Natural killer cell (primary cell): ENCODE results near the gene TRIM31. TPM values are rescaled to one million over a fixed set of nuclear protein-coding genes. Genes with fewer than 3 reads are reported as not detected.

ENCODE experiments used
- ATAC-seq, 3 donors: fragments of 150-1000 bp in 2 of 3; fragments of 200-7000 bp in 1 of 3; cut with Tn5 transposase; 1 replicate in 1 of 3; 2 replicates in 2 of 3; pipeline ENCODE4 v1.10.0; 2021; ENCODE audit warnings: mild to moderate bottlenecking in 2 of 3, moderate library complexity in 2 of 3
- DNase-seq, 2 donors: peaks; one replicate each; pipeline versions ENCODE4 v3.0.0 to v3.0.0-alpha.2; 2013 to 2021; ENCODE audit warnings: mixed read lengths in 1 of 2
- H3K27ac ChIP-seq: one replicate; pipeline ENCODE4 v1.5.1; 2013; ENCODE audit warnings: mild to moderate bottlenecking, low read length
- H3K27me3 ChIP-seq: one replicate; pipeline ENCODE4 v1.6.1; 2013; ENCODE audit warnings: low read length; ENCODE audit not compliant: control insufficient read depth, insufficient read depth
- H3K36me3 ChIP-seq: one replicate; pipeline ENCODE4 v1.6.1; 2013; ENCODE audit warnings: low read length; ENCODE audit not compliant: control insufficient read depth, insufficient read depth
- H3K4me1 ChIP-seq: one replicate; pipeline ENCODE4 v1.6.1; 2013; ENCODE audit warnings: low read length; ENCODE audit not compliant: control insufficient read depth, insufficient read depth
- H3K4me3 ChIP-seq: one replicate; pipeline ENCODE4 v1.5.1; 2013; ENCODE audit warnings: low read length
- H3K9me3 ChIP-seq: one replicate; pipeline ENCODE4 v1.6.1; 2013; ENCODE audit warnings: low read length; ENCODE audit not compliant: control insufficient read depth, insufficient read depth
- H3K27ac Mint-ChIP-seq, 2 donors: one replicate each; pipeline ENCODE4 v1.8.0; 2022; ENCODE audit warnings: mild to moderate bottlenecking in 2 of 2, mixed read lengths in 2 of 2, moderate library complexity in 1 of 2
- H3K27me3 Mint-ChIP-seq, 2 donors: one replicate each; pipeline ENCODE4 v1.8.0; 2022; ENCODE audit warnings: low read depth in 2 of 2, mixed read lengths in 2 of 2
- H3K36me3 Mint-ChIP-seq: one replicate; pipeline ENCODE4 v1.8.0; 2022; ENCODE audit warnings: mixed read lengths
- H3K4me1 Mint-ChIP-seq, 2 donors: one replicate each; pipeline ENCODE4 v1.8.0; 2022; ENCODE audit warnings: mixed read lengths in 2 of 2
- H3K4me3 Mint-ChIP-seq: one replicate; pipeline ENCODE4 v1.8.0; 2022; ENCODE audit warnings: mild to moderate bottlenecking, moderate library complexity, mixed read lengths
- H3K9me3 Mint-ChIP-seq, 2 donors: one replicate each; pipeline ENCODE4 v1.8.0; 2022; ENCODE audit warnings: mixed read lengths in 2 of 2
- WGBS: methylation state at CpG from one replicate; pipeline ENCODE4 v1.1.7; 2013; ENCODE audit warnings: missing lambda C conversion rate; ENCODE audit not compliant: insufficient coverage; 5-methylcytosine and 5-hydroxymethylcytosine counted together
- intact Hi-C: fragments of 100-400 bp; cut with micrococcal nuclease; formaldehyde crosslinking; loops from one replicate; pipeline ENCODE4 v1.14.2; 2022
- total RNA-seq, 4 donors: library from RNA; stranded (reverse); fragments of 120-200 nt in 1 of 4; gene quantifications; one replicate each; pipeline versions ENCODE4 v1.2.3 to v1.2.4, GENCODE V29; 2013 to 2022
- TF ChIP-seq, protein P1 (sequence below): fragments of 200-600 bp; IDR thresholded peaks from one replicate; pipeline ENCODE4 v1.8.0; 2022; ENCODE audit warnings: antibody characterized with exemption

TRIM31 gene
- total RNA-seq, 3 donors from 2014 or later (not counting 1 experiment from before 2014, with no cell fraction given) = not detected

- Mint-ChIP-seq H3K9me3 (no peaks in the 10 kb centered on the region), H3K27ac (no peak overlapping the region), H3K36me3 (no peaks in the 10 kb centered on the region), H3K4me3 (no peak overlapping the region), H3K4me1 (no peaks in the 10 kb centered on the region), H3K27me3 (peaks cover 38 to 65% of the 10 kb centered on the region in 2 donors)
- H3K27me3 ChIP-seq = peaks cover 7% of the 10 kb centered on the region
- no peak overlapping the region for H3K4me3 ChIP-seq
- H3K27ac ChIP-seq = no peak overlapping the region
- no peaks in the 10 kb centered on the region for H3K9me3 ChIP-seq
- WGBS = 74% methylated on average over 10 of the region's 10 CpGs
- H3K36me3 ChIP-seq = no peaks in the 10 kb centered on the region
- TF ChIP-seq, protein P1, sequence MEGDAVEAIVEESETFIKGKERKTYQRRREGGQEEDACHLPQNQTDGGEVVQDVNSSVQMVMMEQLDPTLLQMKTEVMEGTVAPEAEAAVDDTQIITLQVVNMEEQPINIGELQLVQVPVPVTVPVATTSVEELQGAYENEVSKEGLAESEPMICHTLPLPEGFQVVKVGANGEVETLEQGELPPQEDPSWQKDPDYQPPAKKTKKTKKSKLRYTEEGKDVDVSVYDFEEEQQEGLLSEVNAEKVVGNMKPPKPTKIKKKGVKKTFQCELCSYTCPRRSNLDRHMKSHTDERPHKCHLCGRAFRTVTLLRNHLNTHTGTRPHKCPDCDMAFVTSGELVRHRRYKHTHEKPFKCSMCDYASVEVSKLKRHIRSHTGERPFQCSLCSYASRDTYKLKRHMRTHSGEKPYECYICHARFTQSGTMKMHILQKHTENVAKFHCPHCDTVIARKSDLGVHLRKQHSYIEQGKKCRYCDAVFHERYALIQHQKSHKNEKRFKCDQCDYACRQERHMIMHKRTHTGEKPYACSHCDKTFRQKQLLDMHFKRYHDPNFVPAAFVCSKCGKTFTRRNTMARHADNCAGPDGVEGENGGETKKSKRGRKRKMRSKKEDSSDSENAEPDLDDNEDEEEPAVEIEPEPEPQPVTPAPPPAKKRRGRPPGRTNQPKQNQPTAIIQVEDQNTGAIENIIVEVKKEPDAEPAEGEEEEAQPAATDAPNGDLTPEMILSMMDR = no peak
- intact Hi-C loops = no loop called here
- DNase-seq (no peak), ATAC-seq (no peak)
- no peaks in the 10 kb centered on the region for H3K4me1 ChIP-seq
These were observed 392 bp downstream of the TRIM31 start for GRCh38 chr6:30112402-30112994.

- Mint-ChIP-seq H3K4me1 (no peaks in the 10 kb centered on the region), H3K9me3 (no peaks in the 10 kb centered on the region), H3K27me3 (peaks cover 43 to 67% of the 10 kb centered on the region in 2 donors), H3K36me3 (no peaks in the 10 kb centered on the region), H3K4me3 (no peak overlapping the region), H3K27ac (no peak overlapping the region)
- H3K4me3 ChIP-seq = no peak overlapping the region
- 57% methylated on average over 27 of the region's 27 CpGs for WGBS
- H3K9me3 ChIP-seq = no peaks in the 10 kb centered on the region
- H3K27ac ChIP-seq = no peak overlapping the region
- H3K4me1 ChIP-seq = no peaks in the 10 kb centered on the region
- intact Hi-C loops = no loop called here
- no peak for DNase-seq
- no peak for ATAC-seq
- TF ChIP-seq, protein P1 = no peak
- H3K27me3 ChIP-seq = peaks cover 7% of the 10 kb centered on the region
- H3K36me3 ChIP-seq = no peaks in the 10 kb centered on the region
These were observed 1.5 kb downstream of the TRIM31 start for GRCh38 chr6:30111266-30111856.

DNA sequence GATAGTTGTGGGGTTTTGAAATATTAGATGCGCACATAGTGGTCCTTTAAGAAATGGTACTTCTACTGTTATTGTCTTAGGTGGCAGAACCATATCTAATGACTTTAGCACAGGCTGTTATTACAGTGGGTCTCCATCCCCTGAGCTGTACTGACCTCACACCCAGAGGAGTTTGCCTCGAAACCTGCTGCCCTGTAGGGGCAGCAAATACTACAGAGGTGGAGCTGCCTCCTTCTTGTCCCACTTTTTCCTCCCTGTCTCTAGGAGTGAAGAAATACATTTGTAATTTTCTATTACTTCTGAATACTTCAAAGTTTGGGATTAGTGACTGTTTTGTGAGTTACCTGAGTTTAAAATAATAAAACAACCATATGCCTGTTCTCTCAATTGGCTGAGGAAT, 8.2 kb downstream of the TRIM31 start:
- Histone ChIP-seq H3K4me3 (no peak overlapping the region), H3K9me3 (no peaks in the 10 kb centered on the region), H3K4me1 (peaks cover 38% of the 10 kb centered on the region), H3K27ac (no peak overlapping the region), H3K27me3 (peaks cover 25% of the 10 kb centered on the region), H3K36me3 (no peaks in the 10 kb centered on the region)
- Mint-ChIP-seq H3K9me3 (no peaks in the 10 kb centered on the region), H3K36me3 (no peaks in the 10 kb centered on the region), H3K27ac (no peak overlapping the region), H3K27me3 (peaks cover 40 to 49% of the 10 kb centered on the region in 2 donors), H3K4me3 (no peak overlapping the region), H3K4me1 (peaks cover 34 to 37% of the 10 kb centered on the region in 2 donors)
- ATAC-seq (no peak), DNase-seq (no peak)
- TF ChIP-seq, protein P1 = no peak
- intact Hi-C loops = loop anchor here (5.0 kb wide), 1 partner anchor 293 kb away; no protein-coding TSS in a partner anchor
- 89% methylated on average over 1 of the region's 2 CpGs for WGBS

DNA sequence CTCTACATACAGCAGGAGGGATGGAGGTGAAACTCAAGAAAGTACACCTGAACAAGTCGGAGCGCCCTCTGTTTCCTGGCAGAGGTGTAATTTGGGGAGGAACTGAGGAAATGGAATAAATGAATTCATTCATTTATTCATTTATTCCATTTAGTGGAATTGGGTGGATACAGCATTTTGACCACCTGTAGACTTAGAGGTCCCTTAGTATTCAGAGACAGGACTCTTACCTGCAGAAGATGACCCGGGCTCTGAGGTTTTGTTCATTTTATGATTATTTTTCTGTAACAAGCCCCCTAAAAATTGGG, 9.1 kb downstream of the TRIM31 start:
- TF ChIP-seq, protein P1 = no peak
- no peak overlapping the region for H3K4me3 ChIP-seq

More for the DNA sequence above, 9.1 kb downstream of the TRIM31 start:
- no peaks in the 10 kb centered on the region for H3K36me3 Mint-ChIP-seq
- ATAC-seq = no peak
- no peaks in the 10 kb centered on the region for H3K9me3 ChIP-seq
- H3K36me3 ChIP-seq = no peaks in the 10 kb centered on the region
- peaks cover 29% of the 10 kb centered on the region for H3K27me3 ChIP-seq
- intact Hi-C loops = loop anchor here (1.0 to 5.0 kb wide), 3 partner anchors 27 to 293 kb away; no protein-coding TSS in a partner anchor
- peak overlapping the region; percentile 73 for H3K4me3 Mint-ChIP-seq
- 48% methylated on average over 3 of the region's 3 CpGs for WGBS
- DNase-seq = no peak
- no peaks in the 10 kb centered on the region for H3K9me3 Mint-ChIP-seq
- peaks cover 34 to 37% of the 10 kb centered on the region in 2 donors for H3K4me1 Mint-ChIP-seq
- peaks cover 44 to 54% of the 10 kb centered on the region in 2 donors for H3K27me3 Mint-ChIP-seq
- H3K27ac ChIP-seq = no peak overlapping the region
- no peak overlapping the region for H3K27ac Mint-ChIP-seq
- H3K4me1 ChIP-seq = peaks cover 38% of the 10 kb centered on the region
